HEK293T (cell line): ENCODE results near the gene ZNF862.

ENCODE experiments used
- CTCF ChIA-PET: fragments of 350-600 bp; formaldehyde crosslinking; extraction: SDS; loops from one replicate; lab custom pipeline; 2021; ENCODE audit warnings: antibody characterized with exemption, inconsistent platforms; lab: Yijun Ruan, JAX
- POLR2A ChIA-PET: fragments of 350-600 bp; formaldehyde crosslinking; extraction: SDS; loops from one replicate; lab custom pipeline; 2020; ENCODE audit warnings: antibody characterized with exemption, inconsistent platforms; lab: Yijun Ruan, JAX
- DNase-seq: peaks from one replicate; pipeline ENCODE4 v3.0.0; 2012; ENCODE audit warnings: mixed read lengths; ENCODE audit errors: extremely low spot score
- ARNT ChIP-seq: fragments of 450-650 bp; IDR thresholded peaks from 2 replicates; pipeline ENCODE4 v1.6.1; 2017; ENCODE audit warnings: mild to moderate bottlenecking
- BHLHE40 ChIP-seq: fragments of 450-650 bp; IDR thresholded peaks from 2 replicates; pipeline ENCODE4 v1.6.1; 2016; ENCODE audit warnings: mild to moderate bottlenecking, moderate library complexity, borderline replicate concordance
- CTBP1 ChIP-seq: fragments of 450-650 bp; IDR thresholded peaks from 2 replicates; pipeline ENCODE4 v1.6.1; 2016; ENCODE audit warnings: borderline replicate concordance
- ELF4 ChIP-seq: fragments of 450-650 bp; IDR thresholded peaks from 2 replicates; pipeline ENCODE4 v1.6.1; 2017; ENCODE audit warnings: antibody characterized with exemption
- FOXA1 ChIP-seq: fragments of 450-650 bp; IDR thresholded peaks from 2 replicates; pipeline ENCODE4 v1.6.1; 2016; ENCODE audit warnings: mild to moderate bottlenecking
- FOXK2 ChIP-seq: fragments of 450-650 bp; IDR thresholded peaks from 2 replicates; pipeline ENCODE4 v1.6.1; 2016; ENCODE audit warnings: mild to moderate bottlenecking
- FOXM1 ChIP-seq: fragments of 450-650 bp; IDR thresholded peaks from 2 replicates; pipeline ENCODE4 v1.6.1; 2017; ENCODE audit warnings: mild to moderate bottlenecking, borderline replicate concordance
- HDGF ChIP-seq: fragments of 450-650 bp; IDR thresholded peaks from 2 replicates; pipeline ENCODE4 v1.6.1; 2017; ENCODE audit warnings: antibody characterized with exemption, borderline replicate concordance
- L3MBTL2 ChIP-seq: fragments of 450-650 bp; conservative IDR thresholded peaks from 2 replicates; pipeline ENCODE4 v1.6.1; 2016; ENCODE audit warnings: mild to moderate bottlenecking
- LEF1 ChIP-seq: fragments of 450-650 bp; IDR thresholded peaks from 2 replicates; pipeline ENCODE4 v1.6.1; 2017; ENCODE audit warnings: mild to moderate bottlenecking, borderline replicate concordance
- NFRKB ChIP-seq: fragments of 450-650 bp; IDR thresholded peaks from 2 replicates; pipeline ENCODE4 v1.6.1; 2016; ENCODE audit warnings: mild to moderate bottlenecking, moderate library complexity
- SP1 ChIP-seq: fragments of 450-650 bp; IDR thresholded peaks from 2 replicates; pipeline ENCODE4 v1.6.1; 2017
- SUZ12 ChIP-seq: fragments of 450-650 bp; IDR thresholded peaks from 2 replicates; pipeline ENCODE4 v1.6.1; 2016; ENCODE audit warnings: mild to moderate bottlenecking
- TARDBP ChIP-seq: fragments of 450-650 bp; IDR thresholded peaks from 2 replicates; pipeline ENCODE4 v1.6.1; 2016
- ZNF384 ChIP-seq: fragments of 450-650 bp; IDR thresholded peaks from 2 replicates; pipeline ENCODE4 v1.6.1; 2016
- TF ChIP-seq, protein P1 (sequence below): fragments of 450-650 bp; IDR thresholded peaks from 2 replicates; pipeline ENCODE4 v1.6.1; 2016

Gene ZNF862

DNA sequence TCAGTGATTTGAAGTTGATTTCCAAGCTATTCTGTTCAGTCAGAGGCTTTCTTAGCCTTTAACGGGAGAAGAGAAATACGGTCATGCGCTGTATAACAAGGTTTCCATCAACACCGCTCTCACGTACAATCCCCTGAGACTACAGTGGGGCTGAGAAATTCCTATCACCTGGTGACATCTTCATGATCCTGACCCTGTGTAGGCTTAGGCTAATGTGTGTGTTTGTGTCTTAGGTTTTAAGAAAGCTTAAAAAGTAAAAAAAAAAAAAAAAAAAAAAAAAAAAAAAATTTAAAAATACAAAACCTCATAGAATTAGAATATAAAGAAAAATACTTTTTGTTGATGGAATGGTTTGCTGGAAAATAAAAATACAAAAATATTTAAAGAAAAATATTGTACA lies 1.8 kb downstream of the ZNF862 start:
- TF ChIP-seq TARDBP (no peak), LEF1 (no peak), SP1 (no peak), ZNF384 (no peak), SUZ12 (no peak), HDGF (no peak), FOXM1 (no peak), FOXK2 (no peak), FOXA1 (no peak), L3MBTL2 (no peak), ARNT (no peak), CTBP1 (no peak), NFRKB (no peak)
- CTCF ChIA-PET: interaction anchor here (1.3 to 3.0 kb wide), 3 partner anchors 9 to 33 kb away, joined by 4 to 10 read pairs (median 6); no protein-coding TSS in a partner anchor
- POLR2A ChIA-PET: interaction anchor here (2.7 to 3.1 kb wide), 3 partner anchors 9 to 28 kb away, joined by 17 to 39 read pairs (median 30); no protein-coding TSS in a partner anchor
- no peak for DNase-seq

DNA sequence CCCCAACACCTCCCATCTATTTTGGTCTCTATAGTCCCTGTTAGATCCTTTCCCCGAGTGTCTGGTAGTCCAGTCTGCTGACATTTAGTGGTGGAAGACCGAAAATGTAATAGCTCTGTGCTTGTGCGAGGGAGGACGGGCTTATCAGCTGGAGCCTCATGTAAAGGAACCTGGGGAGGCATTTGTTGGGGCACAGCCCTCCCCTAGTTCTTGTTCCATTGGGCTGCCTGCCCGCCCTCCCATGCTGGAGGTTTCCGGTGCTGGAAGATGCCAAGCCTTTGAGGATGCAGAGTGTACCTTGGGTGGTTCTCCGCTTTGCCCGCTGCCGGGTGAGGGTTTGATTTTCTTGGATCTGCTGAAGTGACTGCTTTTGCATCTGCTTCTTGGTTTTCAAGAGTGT lies 5.4 kb downstream of the ZNF862 start:
- POLR2A ChIA-PET: interaction anchor here (0.6 kb wide), 1 partner anchor 11 kb away, joined by 3 read pairs; no protein-coding TSS in a partner anchor
- TF ChIP-seq, protein P1, sequence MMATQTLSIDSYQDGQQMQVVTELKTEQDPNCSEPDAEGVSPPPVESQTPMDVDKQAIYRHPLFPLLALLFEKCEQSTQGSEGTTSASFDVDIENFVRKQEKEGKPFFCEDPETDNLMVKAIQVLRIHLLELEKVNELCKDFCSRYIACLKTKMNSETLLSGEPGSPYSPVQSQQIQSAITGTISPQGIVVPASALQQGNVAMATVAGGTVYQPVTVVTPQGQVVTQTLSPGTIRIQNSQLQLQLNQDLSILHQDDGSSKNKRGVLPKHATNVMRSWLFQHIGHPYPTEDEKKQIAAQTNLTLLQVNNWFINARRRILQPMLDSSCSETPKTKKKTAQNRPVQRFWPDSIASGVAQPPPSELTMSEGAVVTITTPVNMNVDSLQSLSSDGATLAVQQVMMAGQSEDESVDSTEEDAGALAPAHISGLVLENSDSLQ: no peak
- TF ChIP-seq FOXA1 (no peak), ELF4 (no peak), HDGF (no peak), NFRKB (no peak), TARDBP (no peak), ZNF384 (no peak), LEF1 (no peak), ARNT (no peak), BHLHE40 (no peak), SUZ12 (no peak), L3MBTL2 (no peak), SP1 (no peak)
- DNase-seq: no peak
- CTCF ChIA-PET: no interaction called here

DNA sequence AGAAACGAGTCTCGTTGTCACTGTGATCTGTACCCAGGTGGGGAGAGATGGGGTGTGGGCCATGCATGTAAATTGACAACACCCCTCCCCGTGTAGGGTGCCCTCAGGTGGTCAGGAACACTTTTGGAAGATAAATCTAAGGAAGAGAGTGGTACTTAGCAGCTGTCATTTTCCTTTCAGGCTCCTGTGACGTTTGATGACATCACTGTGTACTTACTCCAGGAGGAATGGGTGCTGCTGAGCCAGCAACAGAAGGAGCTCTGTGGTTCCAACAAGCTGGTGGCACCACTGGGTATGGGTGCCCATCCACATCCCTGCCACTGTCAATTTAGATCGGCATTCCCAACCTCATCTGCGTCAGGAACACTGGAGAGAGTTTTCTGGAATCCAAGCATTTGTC lies 6.3 kb downstream of the ZNF862 start:
- TF ChIP-seq LEF1 (no peak), NFRKB (no peak), SP1 (no peak), FOXA1 (no peak)
- DNase-seq: no peak
- POLR2A ChIA-PET: interaction anchor here (0.6 kb wide), 1 partner anchor 10 kb away, joined by 3 read pairs; no protein-coding TSS in a partner anchor
- CTCF ChIA-PET: no interaction called here

DNA sequence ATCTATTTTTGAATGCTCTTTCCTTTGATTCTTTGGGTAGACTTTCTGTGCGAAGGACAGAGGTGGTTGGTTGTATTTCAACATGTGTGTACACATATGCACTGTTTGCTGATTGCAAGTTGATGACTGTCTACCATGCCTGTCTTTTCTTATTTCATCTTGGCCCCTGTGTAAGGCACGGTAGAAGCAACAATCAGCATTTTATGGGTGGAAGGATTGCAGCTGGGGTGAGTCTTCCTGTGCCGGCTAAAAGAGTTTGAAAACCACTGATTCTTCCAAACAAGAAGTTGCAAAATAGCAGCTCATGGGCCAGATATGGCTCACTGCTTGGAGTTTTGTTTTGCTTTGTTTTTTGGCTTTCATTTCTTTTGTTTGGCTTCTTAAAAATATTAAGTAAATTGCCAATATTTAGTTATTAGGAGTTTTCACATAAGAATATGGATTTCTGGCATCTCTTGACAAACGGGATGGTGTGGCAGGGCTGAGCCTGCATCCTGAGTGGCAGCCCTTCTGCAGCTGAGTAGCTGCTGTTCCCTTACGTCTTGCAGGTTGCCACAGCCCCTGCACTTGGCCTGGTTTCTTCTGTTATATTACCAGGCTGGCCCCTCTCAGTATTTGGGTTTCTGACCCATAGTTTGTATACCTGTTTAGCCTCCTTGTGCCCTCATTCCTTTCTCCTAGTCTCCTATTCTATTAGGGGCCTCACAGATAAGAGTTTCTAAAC lies 7.2 kb downstream of the ZNF862 start:
- ChIA-PET CTCF (no interaction called here), POLR2A (no interaction called here)
- no peak for DNase-seq
- TF ChIP-seq, protein P1: no peak
- TF ChIP-seq ARNT (no peak), FOXA1 (no peak), NFRKB (no peak), LEF1 (no peak), SP1 (no peak)

DNA sequence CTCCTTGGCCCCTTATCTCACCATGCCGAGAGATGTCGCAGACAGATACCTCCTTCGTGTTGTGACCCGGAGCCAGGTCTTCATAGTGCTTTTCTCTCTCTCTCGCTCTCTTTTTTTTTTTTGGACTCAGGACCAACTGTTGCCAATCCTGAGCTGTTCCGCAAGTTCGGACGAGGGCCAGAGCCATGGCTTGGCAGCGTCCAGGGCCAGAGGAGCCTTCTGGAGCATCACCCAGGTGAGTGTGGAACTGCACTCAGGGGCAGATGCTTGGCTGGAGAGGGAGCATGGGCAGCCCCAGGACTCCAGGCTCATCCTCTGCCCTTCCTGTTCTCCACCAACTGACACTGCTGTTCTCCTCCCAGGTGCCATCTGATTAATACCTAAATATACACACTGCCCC lies 7.8 kb downstream of the ZNF862 start:
- TF ChIP-seq HDGF: no peak
- no peak for DNase-seq
- ChIA-PET POLR2A (interaction anchor here (1.1 kb wide), 1 partner anchor 8 kb away, joined by 3 read pairs; the partner anchor contains the start of gene ZNF862), CTCF (no interaction called here)

DNA sequence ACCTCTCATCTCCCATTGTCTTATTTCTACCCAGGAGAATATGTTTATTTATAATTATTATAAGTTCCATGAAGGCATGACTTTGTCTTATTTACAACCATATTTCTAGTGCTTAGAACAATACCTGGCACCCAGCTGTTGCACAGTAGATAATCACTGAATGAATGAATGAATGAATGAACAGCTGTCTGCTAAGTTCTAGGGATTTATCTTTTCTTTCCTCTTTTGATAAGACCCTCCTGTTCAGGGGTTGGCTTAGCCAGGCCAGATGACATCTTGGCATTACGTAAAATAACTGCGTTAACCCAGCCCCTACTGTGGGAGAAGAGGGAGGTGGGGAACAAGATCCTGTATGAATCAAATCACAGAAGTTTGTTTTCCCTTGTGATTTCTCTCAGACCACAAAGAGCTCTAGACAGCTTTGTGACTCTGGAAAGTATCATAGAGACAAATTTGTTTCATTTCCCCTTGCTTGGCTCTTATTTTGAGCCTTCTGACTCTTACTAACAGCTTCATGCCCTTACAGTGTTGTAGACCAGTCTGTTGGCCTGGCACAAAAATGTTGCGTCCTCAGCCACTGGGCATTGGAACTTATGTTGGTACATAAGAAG lies 8.4 kb downstream of the ZNF862 start:
- POLR2A ChIA-PET: interaction anchor here (0.7 to 1.1 kb wide), 2 partner anchors 8 to 9 kb away, joined by 3 read pairs; partner anchors contain the start of gene ZNF862
- CTCF ChIA-PET: no interaction called here

DNA sequence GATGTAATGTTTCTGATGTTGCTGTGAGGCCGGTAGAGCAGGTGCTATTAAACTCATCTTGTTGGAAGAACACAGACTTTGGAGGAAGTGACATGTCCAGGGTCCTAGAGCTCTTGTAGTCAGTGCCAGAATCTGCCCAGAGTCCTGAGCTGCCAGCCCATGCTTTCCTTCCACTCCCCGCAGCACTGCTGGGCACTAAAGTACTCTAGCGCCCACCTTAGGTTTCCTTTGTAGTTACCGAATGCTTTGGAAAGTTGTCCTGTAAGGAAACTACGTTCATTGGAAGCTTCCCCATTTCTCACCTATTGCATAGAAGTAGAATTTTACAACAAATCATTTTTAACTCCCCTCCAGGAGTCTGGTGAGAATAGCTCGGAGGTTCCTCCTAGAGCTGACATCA lies 11.0 kb downstream of the ZNF862 start:
- no peak for DNase-seq
- CTCF ChIA-PET: interaction anchor here (0.9 to 2.4 kb wide), 6 partner anchors 10 to 187 kb away, joined by 3 to 20 read pairs (median 4); partner anchors contain the start of gene ZNF862

More for the DNA sequence above, 8.4 kb downstream of the ZNF862 start:
- no peak for DNase-seq
- TF ChIP-seq ZNF384 (no peak), FOXA1 (no peak), ELF4 (no peak), CTBP1 (no peak), L3MBTL2 (no peak), LEF1 (no peak)

More for the DNA sequence above, 11.0 kb downstream of the ZNF862 start:
- POLR2A ChIA-PET: interaction anchor here (1.1 to 3.0 kb wide), 2 partner anchors 10 to 23 kb away, joined by 3 to 30 read pairs; partner anchors contain the start of gene ZNF862
- TF ChIP-seq LEF1 (no peak), FOXA1 (no peak), ELF4 (no peak), SUZ12 (no peak), BHLHE40 (no peak), HDGF (no peak), CTBP1 (no peak), SP1 (no peak), FOXK2 (no peak), FOXM1 (no peak), ARNT (no peak), L3MBTL2 (no peak), NFRKB (no peak), ZNF384 (no peak), TARDBP (no peak)
- TF ChIP-seq, protein P1: no peak
